ENCODE measurements around the gene NFASC.
A peak's percentile ranks its signal among the peaks of the same experiment; 100 is the strongest.

- peak; percentile 70 for TF ChIP-seq CTCF (IDR thresholded peaks at IDR 0.05; ENCODE audit: poor library complexity)
- no peak for TF ChIP-seq EZH2phosphoT487 (IDR thresholded peaks at IDR 0.05; ENCODE audit: low read depth, severe bottlenecking, unreplicated experiment)
Measured at GRCh38 chr1:204975568-204976235, 105.0 kb downstream of the NFASC start.

Measured in hepatocyte (in vitro differentiated cells).